Measurements from ENCODE around the gene CENPO.

CENPO gene

GRCh38 chr2:24792874-24793760 lies at the start of gene CENPO, which contains the start of gene PTRHD1:
Gene CENPO (plus strand): TSS chr2:24793425. CDS start chr2:24793920, 495 bp downstream.
Gene PTRHD1 (minus strand): TSS chr2:24793391. CDS start chr2:24793377, 14 bp downstream.
- peak; percentile 94 for DNase-seq

GRCh38 chr2:24743924-24744323 lies 49.3 kb upstream of the CENPO start:
- no peak for DNase-seq

GRCh38 chr2:24744356-24744755 lies 48.9 kb upstream of the CENPO start:
- no peak for DNase-seq

- DNase-seq = no peak
Observed at GRCh38 chr2:24745825-24746224, 47.4 kb upstream of the CENPO start.

- no peak for DNase-seq
Observed at GRCh38 chr2:24747299-24747698, 45.9 kb upstream of the CENPO start.

GRCh38 chr2:24749069-24749691 lies 44.0 kb upstream of the CENPO start:
- no peak for DNase-seq

GRCh38 chr2:24754985-24755705 lies 38.1 kb upstream of the CENPO start:
- no peak for DNase-seq

GRCh38 chr2:24756789-24757188 lies 36.4 kb upstream of the CENPO start:
- DNase-seq = no peak

GRCh38 chr2:24761866-24762265 lies 31.4 kb upstream of the CENPO start:
- no peak for DNase-seq

- DNase-seq = no peak
Observed at GRCh38 chr2:24762518-24762917, 30.7 kb upstream of the CENPO start.

- no peak for DNase-seq
Observed at GRCh38 chr2:24763843-24764242, 29.4 kb upstream of the CENPO start.

GRCh38 chr2:24766609-24767008 lies 26.6 kb upstream of the CENPO start:
- no peak for DNase-seq

GRCh38 chr2:24768013-24768412 lies 25.2 kb upstream of the CENPO start:
- DNase-seq = no peak

GRCh38 chr2:24768601-24769000 lies 24.6 kb upstream of the CENPO start:
- no peak for DNase-seq

- no peak for DNase-seq
Observed at GRCh38 chr2:24771061-24771460, 22.2 kb upstream of the CENPO start.

- DNase-seq = no peak
Observed at GRCh38 chr2:24771764-24772586, 21.2 kb upstream of the CENPO start.

- no peak for DNase-seq
Observed at GRCh38 chr2:24774373-24774772, 18.9 kb upstream of the CENPO start.

GRCh38 chr2:24779116-24779515 lies 14.1 kb upstream of the CENPO start:
- DNase-seq = no peak

- DNase-seq = no peak
Observed at GRCh38 chr2:24783641-24784040, 9.6 kb upstream of the CENPO start.

GRCh38 chr2:24785671-24786321 lies 7.4 kb upstream of the CENPO start:
- peak; percentile 42 for DNase-seq

- no peak for DNase-seq
Observed at GRCh38 chr2:24787532-24787931, 5.7 kb upstream of the CENPO start.

- no peak for DNase-seq
Observed at GRCh38 chr2:24788816-24789215, 4.4 kb upstream of the CENPO start.

Measured in GDM1 (cell line).